Activated T-helper 17 cell treated with anti-CD3 and anti-CD28 coated beads, Interleukin-2, amount 50 U/mL, for 72 hours (primary cell): ENCODE measurements around the gene GLIS2. TPM values are rescaled to one million over a fixed set of nuclear protein-coding genes. Genes with fewer than 3 reads are reported as not detected.

Source experiments
- ATAC-seq: fragments of 150-1000 bp; cut with Tn5 transposase; replicated peaks from 2 replicates; pipeline ENCODE4 v1.10.0; 2021; ENCODE audit warnings: mild to moderate bottlenecking, moderate library complexity
- H3K27ac Mint-ChIP-seq: one replicate; pipeline ENCODE4 v1.8.0; 2022; ENCODE audit warnings: mixed read lengths
- H3K27me3 Mint-ChIP-seq: one replicate; pipeline ENCODE4 v1.8.0; 2022; ENCODE audit warnings: mixed read lengths
- H3K36me3 Mint-ChIP-seq: one replicate; pipeline ENCODE4 v1.8.0; 2022; ENCODE audit warnings: low read depth, mild to moderate bottlenecking, mixed read lengths
- H3K4me1 Mint-ChIP-seq: one replicate; pipeline ENCODE4 v1.8.0; 2022; ENCODE audit warnings: mixed read lengths
- H3K4me3 Mint-ChIP-seq: one replicate; pipeline ENCODE4 v1.8.0; 2022; ENCODE audit warnings: mild to moderate bottlenecking, mixed read lengths
- H3K9me3 Mint-ChIP-seq: one replicate; pipeline ENCODE4 v1.8.0; 2022; ENCODE audit warnings: mixed read lengths
- total RNA-seq, 2 donors: library from RNA; stranded (reverse); gene quantifications; one replicate each; pipeline ENCODE4 v1.2.3, GENCODE V29; 2022

Gene GLIS2
- total RNA-seq, 2 donors from 2014 or later = 0.37 to 1.6 TPM

GRCh38 chr16:4378161-4378666 is 62.3 kb downstream of the GLIS2 start:
- Mint-ChIP-seq H3K27me3 (no peaks in the 10 kb centered on the region), H3K4me1 (no peaks in the 10 kb centered on the region), H3K36me3 (peaks cover 9% of the 10 kb centered on the region), H3K27ac (peak overlapping the region; percentile 83), H3K4me3 (no peak overlapping the region), H3K9me3 (no peaks in the 10 kb centered on the region)
- no peak for ATAC-seq

- no peak for ATAC-seq
- Mint-ChIP-seq H3K4me3 (no peak overlapping the region), H3K4me1 (no peaks in the 10 kb centered on the region), H3K27me3 (no peaks in the 10 kb centered on the region), H3K9me3 (no peaks in the 10 kb centered on the region), H3K27ac (no peak overlapping the region), H3K36me3 (peaks cover 14% of the 10 kb centered on the region)
Measured at GRCh38 chr16:4378999-4379690, 63.3 kb downstream of the GLIS2 start.

- Mint-ChIP-seq H3K9me3 (no peaks in the 10 kb centered on the region), H3K36me3 (peaks cover 15% of the 10 kb centered on the region), H3K27ac (no peak overlapping the region)
Measured at GRCh38 chr16:4380119-4381063, 64.5 kb downstream of the GLIS2 start.

GRCh38 chr16:4381072-4381934 is 65.4 kb downstream of the GLIS2 start:
- H3K4me3 Mint-ChIP-seq = no peak overlapping the region

More at GRCh38 chr16:4380119-4381063, 64.5 kb downstream of the GLIS2 start:
- ATAC-seq = no peak
- H3K4me3 Mint-ChIP-seq = no peak overlapping the region
- H3K27me3 Mint-ChIP-seq = no peaks in the 10 kb centered on the region
- H3K4me1 Mint-ChIP-seq = no peaks in the 10 kb centered on the region

GRCh38 chr16:4381935-4382794 is 66.3 kb downstream of the GLIS2 start:
- no peaks in the 10 kb centered on the region for H3K4me1 Mint-ChIP-seq
- no peak overlapping the region for H3K4me3 Mint-ChIP-seq
- ATAC-seq = no peak
- H3K9me3 Mint-ChIP-seq = no peaks in the 10 kb centered on the region
- H3K36me3 Mint-ChIP-seq = peaks cover 28% of the 10 kb centered on the region
- no peak overlapping the region for H3K27ac Mint-ChIP-seq
- no peaks in the 10 kb centered on the region for H3K27me3 Mint-ChIP-seq

More at GRCh38 chr16:4381072-4381934, 65.4 kb downstream of the GLIS2 start:
- Mint-ChIP-seq H3K27ac (no peak overlapping the region), H3K36me3 (peaks cover 20% of the 10 kb centered on the region), H3K9me3 (no peaks in the 10 kb centered on the region), H3K4me1 (no peaks in the 10 kb centered on the region), H3K27me3 (no peaks in the 10 kb centered on the region)
- no peak for ATAC-seq

GRCh38 chr16:4382795-4383357 is 67.0 kb downstream of the GLIS2 start:
- H3K27me3 Mint-ChIP-seq = no peaks in the 10 kb centered on the region
- H3K9me3 Mint-ChIP-seq = no peaks in the 10 kb centered on the region
- ATAC-seq = no peak
- no peak overlapping the region for H3K27ac Mint-ChIP-seq
- peaks cover 34% of the 10 kb centered on the region for H3K36me3 Mint-ChIP-seq
- H3K4me3 Mint-ChIP-seq = no peak overlapping the region
- H3K4me1 Mint-ChIP-seq = no peaks in the 10 kb centered on the region

GRCh38 chr16:4383591-4384444 is 68.0 kb downstream of the GLIS2 start:
- Mint-ChIP-seq H3K4me3 (no peak overlapping the region), H3K9me3 (no peaks in the 10 kb centered on the region), H3K27me3 (no peaks in the 10 kb centered on the region), H3K4me1 (no peaks in the 10 kb centered on the region), H3K27ac (peak overlapping the region; percentile 5), H3K36me3 (peaks cover 34% of the 10 kb centered on the region)
- no peak for ATAC-seq

- Mint-ChIP-seq H3K36me3 (peaks cover 34% of the 10 kb centered on the region), H3K9me3 (no peaks in the 10 kb centered on the region), H3K27ac (no peak overlapping the region), H3K4me3 (no peak overlapping the region), H3K4me1 (no peaks in the 10 kb centered on the region), H3K27me3 (no peaks in the 10 kb centered on the region)
- ATAC-seq = no peak
Measured at GRCh38 chr16:4384509-4384942, 68.7 kb downstream of the GLIS2 start.

- Mint-ChIP-seq H3K4me3 (no peak overlapping the region), H3K27ac (no peak overlapping the region), H3K36me3 (peaks cover 41% of the 10 kb centered on the region), H3K9me3 (no peaks in the 10 kb centered on the region), H3K4me1 (no peaks in the 10 kb centered on the region), H3K27me3 (no peaks in the 10 kb centered on the region)
- no peak for ATAC-seq
Measured at GRCh38 chr16:4385066-4385788, 69.4 kb downstream of the GLIS2 start.

GRCh38 chr16:4385789-4386450 is 70.1 kb downstream of the GLIS2 start:
- no peak for ATAC-seq
- Mint-ChIP-seq H3K27ac (no peak overlapping the region), H3K4me1 (no peaks in the 10 kb centered on the region), H3K27me3 (no peaks in the 10 kb centered on the region), H3K9me3 (no peaks in the 10 kb centered on the region), H3K4me3 (no peak overlapping the region), H3K36me3 (peaks cover 48% of the 10 kb centered on the region)

- H3K4me1 Mint-ChIP-seq = no peaks in the 10 kb centered on the region
- H3K9me3 Mint-ChIP-seq = no peaks in the 10 kb centered on the region
- no peak overlapping the region for H3K27ac Mint-ChIP-seq
- no peak for ATAC-seq
- peaks cover 53% of the 10 kb centered on the region for H3K36me3 Mint-ChIP-seq
- H3K27me3 Mint-ChIP-seq = no peaks in the 10 kb centered on the region
- no peak overlapping the region for H3K4me3 Mint-ChIP-seq
Measured at GRCh38 chr16:4386451-4386805, 70.6 kb downstream of the GLIS2 start.
